GM12891 (cell line): Measurements from ENCODE around the gene TLNRD1.

Experiments used
- POLR2A ChIP-seq: IDR thresholded peaks from 2 replicates; pipeline ENCODE4 v1.6.1; 2011; ENCODE audit warnings: low read depth, low read length, control low read depth
- POLR2AphosphoS5 ChIP-seq: IDR thresholded peaks from 2 replicates; pipeline ENCODE4 v1.6.1; 2011; ENCODE audit warnings: low read depth, low read length, control low read depth
- POU2F2 ChIP-seq: IDR thresholded peaks from 2 replicates; pipeline ENCODE4 v1.6.1; 2011; ENCODE audit warnings: low read depth, mild to moderate bottlenecking, control low read depth, low read length, moderate library complexity
- TAF1 ChIP-seq: IDR thresholded peaks from 2 replicates; pipeline ENCODE4 v1.6.1; 2011; ENCODE audit warnings: low read depth, low read length, control low read depth

GRCh38 chr15:81049835-81050234 is 49.1 kb downstream of the TLNRD1 start:
- TF ChIP-seq TAF1 (no peak), POU2F2 (no peak), POLR2A (no peak), POLR2AphosphoS5 (no peak)
